HG03280 (cell line): ENCODE results near the gene MGRN1.

Source experiments
- ATAC-seq: cut with Tn5 transposase; IDR thresholded peaks from one replicate; pipeline ENCODE4 v1.9.1; 2021; ENCODE audit warnings: mild to moderate bottlenecking, moderate library complexity; ENCODE audit not compliant: unreplicated experiment

The MGRN1 gene

DNA sequence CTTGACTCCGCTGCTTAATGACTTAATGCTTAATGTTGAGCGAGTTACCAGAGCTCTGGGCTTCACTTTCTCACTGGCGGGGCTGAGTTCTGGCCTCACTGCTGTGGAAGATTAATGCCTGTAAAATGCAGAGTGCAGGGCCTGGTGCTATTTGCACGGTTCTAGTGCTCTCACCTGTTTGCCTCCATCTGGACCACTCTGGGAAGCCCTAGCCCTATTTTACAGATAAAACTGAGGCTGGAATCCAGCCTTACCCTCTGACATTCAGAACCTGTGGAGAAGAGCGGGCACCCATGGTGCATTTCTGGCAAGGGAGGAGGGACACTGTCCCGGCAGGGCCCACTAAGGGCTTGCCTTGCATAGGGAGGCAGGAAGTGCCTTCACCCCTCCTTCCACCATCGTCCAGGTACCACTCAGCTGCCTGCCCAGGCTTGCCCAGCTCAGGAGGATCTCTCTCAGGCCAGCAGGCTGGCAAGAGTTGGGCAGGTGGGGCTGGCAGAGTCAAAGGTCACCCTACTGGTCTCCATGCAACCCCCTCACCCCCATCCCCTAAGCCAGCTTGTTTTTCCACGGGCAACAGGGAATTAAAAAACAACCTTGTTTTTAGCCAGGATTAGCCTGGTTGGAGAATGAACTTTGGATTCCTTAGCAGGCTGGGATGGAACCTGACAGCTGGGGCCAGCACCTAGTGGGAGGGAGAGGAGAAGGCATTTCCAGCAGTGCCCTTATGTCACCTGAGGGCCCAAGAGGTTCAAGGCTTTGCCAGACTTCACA is 5.8 kb upstream of the MGRN1 start:
- no peak for ATAC-seq

GRCh38 chr16:4623593-4623992 is 1.0 kb upstream of the MGRN1 start:
- no peak for ATAC-seq

- ATAC-seq = peak; percentile 48
These were observed 367 bp downstream of the MGRN1 start for GRCh38 chr16:4624827-4625559.

GRCh38 chr16:4625560-4626159 is 1.0 kb downstream of the MGRN1 start:
- no peak for ATAC-seq

- ATAC-seq = no peak
These were observed 1.8 kb downstream of the MGRN1 start for GRCh38 chr16:4626396-4626795.

- no peak for ATAC-seq
These were observed 3.7 kb downstream of the MGRN1 start for GRCh38 chr16:4628283-4628682.

DNA sequence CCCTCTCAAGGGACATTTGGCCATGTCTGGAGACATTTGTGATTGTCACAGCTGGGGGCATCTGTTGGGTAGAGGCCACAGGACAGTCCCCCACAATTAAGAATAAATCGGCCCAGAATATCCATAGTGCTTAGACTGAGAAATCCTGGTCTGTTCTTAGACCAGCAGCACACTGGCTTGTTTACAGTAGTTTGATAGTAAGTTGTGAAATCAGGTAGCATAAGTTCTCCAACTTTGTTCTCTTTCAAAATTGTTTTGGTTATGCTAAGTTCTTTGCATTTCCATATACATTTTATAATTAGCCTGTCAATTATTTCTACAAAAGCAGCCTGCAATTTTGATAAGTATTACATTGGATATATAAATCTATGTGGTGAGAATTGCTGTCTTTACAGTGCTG is 6.8 kb downstream of the MGRN1 start:
- ATAC-seq = no peak

- no peak for ATAC-seq
These were observed 9.4 kb downstream of the MGRN1 start for GRCh38 chr16:4633910-4634635.

- ATAC-seq = no peak
These were observed 10.1 kb downstream of the MGRN1 start for GRCh38 chr16:4634768-4635167.

DNA sequence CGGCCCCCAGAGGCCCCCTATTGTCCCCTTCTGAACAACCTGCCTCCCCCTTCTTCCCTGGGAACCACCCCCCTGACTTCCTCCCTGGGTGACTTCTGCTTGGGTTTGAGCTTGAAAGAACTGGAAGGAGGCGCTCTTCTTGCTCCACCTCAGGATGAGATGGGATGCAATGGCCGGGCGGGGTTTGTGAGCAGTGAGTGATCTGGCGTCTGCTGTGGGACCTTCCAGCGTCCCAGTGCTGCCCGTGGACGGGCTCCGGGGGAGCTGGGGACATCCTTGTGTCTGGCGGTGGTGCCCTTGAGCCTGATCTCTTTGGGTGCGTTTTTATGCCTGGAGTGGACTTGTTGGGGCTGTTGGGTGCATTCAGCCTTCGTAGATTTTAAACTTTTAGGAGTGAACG is 11.6 kb downstream of the MGRN1 start:
- no peak for ATAC-seq

DNA sequence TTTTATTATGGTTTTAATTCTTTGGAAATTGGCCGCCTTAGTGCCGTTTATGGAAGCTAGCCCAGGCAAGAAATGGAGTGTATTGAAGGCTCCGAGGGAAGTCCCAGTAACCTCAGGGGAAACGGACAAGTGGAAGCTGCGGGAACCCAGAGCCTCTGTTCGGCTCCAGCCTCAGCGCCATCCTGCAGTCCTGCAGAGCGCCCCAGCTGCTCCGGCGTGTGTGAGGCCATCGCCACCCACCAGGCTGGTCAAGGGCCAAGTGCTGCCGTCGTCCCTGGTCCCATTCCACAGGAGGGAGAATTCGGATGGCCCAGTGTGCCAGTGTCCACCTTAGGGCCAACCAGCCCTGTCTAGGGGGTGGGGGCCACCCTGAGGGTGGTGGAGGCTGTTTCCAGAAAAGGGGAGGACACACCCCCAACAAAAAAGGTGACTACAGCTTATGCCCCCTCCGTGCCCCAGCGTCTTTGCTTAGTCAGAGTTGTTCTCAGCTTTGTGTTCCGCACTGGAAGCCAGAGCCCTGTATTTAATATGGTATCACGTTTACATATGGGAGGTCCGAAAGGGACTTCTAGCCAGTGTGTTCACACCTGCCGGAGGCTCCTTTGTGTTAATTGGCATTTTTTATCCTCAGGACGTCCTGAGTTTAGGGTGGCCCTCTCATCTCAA is 13.0 kb downstream of the MGRN1 start:
- ATAC-seq = no peak

GRCh38 chr16:4639899-4640509 is 15.4 kb downstream of the MGRN1 start:
- ATAC-seq = no peak

DNA sequence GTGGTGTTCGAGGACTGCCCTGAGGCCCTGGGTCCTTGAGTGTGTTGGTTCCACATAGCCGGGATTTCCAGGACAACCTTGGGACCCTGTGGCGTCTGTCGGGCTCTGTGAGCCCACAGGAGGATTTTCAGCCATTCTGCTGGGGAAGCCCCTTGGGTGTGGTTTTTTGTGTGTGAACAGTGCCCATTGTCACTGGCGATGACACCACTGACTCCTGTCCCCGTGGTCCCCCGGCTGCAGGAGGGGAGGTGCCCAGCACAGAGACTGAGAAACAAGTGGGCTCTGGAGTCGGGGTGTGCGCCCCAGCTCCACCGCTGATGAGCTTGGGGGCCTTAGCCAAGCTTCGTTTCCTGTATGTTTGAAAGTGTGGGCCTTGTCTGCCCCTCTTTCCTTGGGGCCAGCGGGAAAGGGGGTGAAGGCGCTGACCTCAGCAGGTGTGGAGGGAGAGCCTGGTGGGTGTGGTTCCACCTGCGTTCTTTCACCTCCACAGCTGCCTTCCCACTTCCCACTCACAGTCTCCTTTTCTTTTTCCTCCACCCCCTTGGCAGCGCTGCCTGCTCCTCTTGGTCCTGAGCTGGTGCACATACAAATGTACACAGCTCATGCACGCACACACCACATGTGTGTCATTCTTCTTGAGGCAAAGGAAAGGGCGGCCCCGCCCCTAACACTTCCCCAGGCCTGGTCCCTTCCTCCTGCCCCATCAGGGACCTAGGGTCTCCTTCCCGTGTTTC is 16.1 kb downstream of the MGRN1 start:
- no peak for ATAC-seq

DNA sequence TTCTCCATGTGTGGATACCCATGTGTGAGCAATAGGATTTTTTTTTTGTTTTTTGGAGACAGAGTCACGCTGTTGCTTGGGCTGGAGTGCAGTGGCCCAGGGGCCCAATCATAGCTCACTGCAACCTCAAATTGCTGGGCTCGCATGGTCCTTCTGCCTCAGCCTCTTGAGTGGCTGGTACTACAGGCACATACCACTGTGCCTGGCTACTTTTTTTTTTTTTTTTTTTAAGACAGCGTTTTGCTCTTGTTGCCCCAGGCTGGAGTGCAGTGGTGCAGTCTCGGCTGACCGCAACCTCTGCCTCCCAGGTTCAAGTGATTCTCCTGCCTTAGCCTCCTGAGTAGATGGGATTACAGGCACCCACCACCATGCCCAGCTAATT is 16.7 kb downstream of the MGRN1 start:
- no peak for ATAC-seq

DNA sequence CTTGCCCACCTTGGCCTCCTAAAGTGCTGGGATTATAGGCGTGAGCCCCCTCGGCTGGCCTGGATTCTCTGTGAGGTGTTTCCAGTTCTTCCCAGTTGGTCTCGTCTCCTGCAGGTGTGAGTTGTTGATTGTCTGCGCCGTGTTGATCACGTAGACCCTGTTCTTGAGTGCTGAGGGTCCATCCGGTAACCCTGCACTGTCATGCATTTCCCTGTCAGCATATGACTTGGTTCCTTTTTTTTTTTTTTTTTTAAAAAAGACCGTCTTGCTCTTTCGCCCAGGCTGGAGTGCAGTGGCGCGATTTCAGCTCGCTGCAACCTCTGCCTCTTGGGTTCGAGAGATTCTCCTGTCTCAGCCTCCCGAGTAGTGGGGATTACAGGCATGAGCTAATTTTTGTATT is 17.3 kb downstream of the MGRN1 start:
- ATAC-seq = no peak

DNA sequence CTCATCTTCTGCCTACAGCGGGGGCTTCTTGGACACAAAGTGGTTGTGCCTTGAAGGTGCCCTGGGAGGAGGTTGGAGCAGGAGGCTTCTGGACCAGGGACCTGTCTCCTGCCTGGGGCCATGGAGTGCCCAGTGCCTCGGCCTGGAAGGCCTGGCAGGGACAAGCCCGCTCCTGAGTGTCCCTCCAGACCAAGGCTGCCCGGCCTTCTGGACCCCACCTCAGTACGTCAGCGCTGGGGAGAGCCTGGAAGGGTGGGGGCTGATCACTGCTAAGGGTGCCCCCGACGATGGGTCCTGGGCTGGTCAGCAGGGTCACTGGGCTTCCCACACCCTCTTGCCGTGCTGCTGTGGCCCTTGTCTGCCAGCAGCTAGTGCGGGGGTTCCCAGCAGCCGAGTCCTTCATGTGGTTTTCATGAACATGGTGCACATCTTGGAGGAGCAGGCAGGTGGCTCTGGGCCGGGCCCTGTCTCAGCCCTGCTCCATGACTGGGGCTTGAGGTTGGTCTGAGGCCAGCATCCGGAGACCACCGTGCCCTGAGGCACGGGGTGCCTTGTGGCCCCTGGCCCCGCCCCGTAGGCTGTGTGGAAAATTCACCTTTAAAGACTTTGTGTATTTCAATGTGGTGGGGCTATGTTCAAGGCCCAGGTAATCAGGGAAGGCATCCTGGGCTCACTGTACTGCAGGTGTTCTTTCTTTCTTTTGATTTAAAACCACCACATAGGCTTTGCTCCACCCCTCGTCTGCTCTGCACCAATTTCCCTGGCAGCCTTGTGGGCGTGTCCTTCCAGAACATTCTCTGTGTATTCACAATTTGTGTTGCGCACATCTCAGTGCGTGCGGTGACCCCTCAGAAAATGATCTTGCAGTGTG is 22.4 kb downstream of the MGRN1 start:
- no peak for ATAC-seq

GRCh38 chr16:4647644-4647980 is 23.0 kb downstream of the MGRN1 start:
- no peak for ATAC-seq

GRCh38 chr16:4648917-4649316 is 24.3 kb downstream of the MGRN1 start:
- ATAC-seq = no peak
